ENCODE results near the gene WDR86.

WDR86 gene

DNA sequence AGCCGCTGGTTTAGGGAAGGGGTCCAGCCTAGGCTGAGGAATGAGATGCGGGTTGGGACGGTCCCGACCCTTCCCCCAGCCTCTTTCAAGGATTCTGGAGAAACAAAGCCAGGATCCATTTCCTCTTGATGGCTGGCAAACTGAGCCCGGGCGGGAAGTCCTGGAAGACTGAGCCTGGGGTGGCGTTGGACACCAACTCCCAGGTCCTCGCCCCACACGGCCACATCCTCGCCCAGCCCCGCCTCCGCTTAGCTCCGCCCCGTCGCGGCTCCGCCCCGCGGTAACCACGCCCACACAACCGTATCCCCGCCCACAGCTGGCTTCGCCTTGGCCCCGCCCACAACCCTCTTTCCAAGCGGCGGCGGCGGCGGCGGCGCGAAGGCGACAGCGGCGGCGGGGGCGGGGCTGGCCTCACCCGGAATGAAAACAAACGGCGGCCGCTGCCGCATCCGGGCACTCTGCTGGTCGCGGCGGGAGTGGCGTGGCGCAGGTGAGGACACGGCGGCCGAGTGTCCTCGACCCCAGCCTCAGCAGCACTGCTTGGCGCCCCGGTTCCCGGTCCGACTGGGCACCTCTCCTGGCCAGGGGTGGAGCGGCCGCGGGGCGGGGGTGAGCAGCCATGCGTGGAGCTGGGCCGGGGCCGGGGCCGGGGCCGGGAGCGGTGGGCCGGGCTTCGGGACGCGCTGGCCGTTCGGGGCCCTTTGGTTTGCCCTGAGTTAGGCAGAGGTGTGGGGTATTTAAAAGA, 68.3 kb downstream of the WDR86 start, which contains the start of gene NUB1:
NUB1 (plus strand) TSS at position 456 of the 745 bp plus-strand sequence. CDS start 3,538 bp downstream, outside the sequence.
- peak; percentile 95 for DNase-seq
- Histone ChIP-seq H3K4me3 (ENCODE audit: low read depth, low read length) (peak within 1 kb of the TSS; percentile 74), H3K9me3 (no peaks in the 10 kb centered on the region), H3K4me1 (peaks cover 9% of the 10 kb centered on the region), H3K27me3 (no peaks in the 10 kb centered on the region), H3K36me3 (peaks cover 11% of the 10 kb centered on the region)
- TF ChIP-seq, protein P1, sequence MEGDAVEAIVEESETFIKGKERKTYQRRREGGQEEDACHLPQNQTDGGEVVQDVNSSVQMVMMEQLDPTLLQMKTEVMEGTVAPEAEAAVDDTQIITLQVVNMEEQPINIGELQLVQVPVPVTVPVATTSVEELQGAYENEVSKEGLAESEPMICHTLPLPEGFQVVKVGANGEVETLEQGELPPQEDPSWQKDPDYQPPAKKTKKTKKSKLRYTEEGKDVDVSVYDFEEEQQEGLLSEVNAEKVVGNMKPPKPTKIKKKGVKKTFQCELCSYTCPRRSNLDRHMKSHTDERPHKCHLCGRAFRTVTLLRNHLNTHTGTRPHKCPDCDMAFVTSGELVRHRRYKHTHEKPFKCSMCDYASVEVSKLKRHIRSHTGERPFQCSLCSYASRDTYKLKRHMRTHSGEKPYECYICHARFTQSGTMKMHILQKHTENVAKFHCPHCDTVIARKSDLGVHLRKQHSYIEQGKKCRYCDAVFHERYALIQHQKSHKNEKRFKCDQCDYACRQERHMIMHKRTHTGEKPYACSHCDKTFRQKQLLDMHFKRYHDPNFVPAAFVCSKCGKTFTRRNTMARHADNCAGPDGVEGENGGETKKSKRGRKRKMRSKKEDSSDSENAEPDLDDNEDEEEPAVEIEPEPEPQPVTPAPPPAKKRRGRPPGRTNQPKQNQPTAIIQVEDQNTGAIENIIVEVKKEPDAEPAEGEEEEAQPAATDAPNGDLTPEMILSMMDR (IDR thresholded peaks at IDR 0.05; ENCODE audit: low read depth, low read length) = no peak

GRCh38 chr7:151340794-151341356, 69.0 kb downstream of the WDR86 start:
- peak overlapping the region; percentile 53 for H3K4me3 ChIP-seq (ENCODE audit: low read depth, low read length)
- TF ChIP-seq, protein P1 (IDR thresholded peaks at IDR 0.05; ENCODE audit: low read depth, low read length) = no peak
- H3K4me1 ChIP-seq = peaks cover 2% of the 10 kb centered on the region
- no peak for DNase-seq
- peaks cover 6% of the 10 kb centered on the region for H3K36me3 ChIP-seq
- no peaks in the 10 kb centered on the region for H3K27me3 ChIP-seq
- no peaks in the 10 kb centered on the region for H3K9me3 ChIP-seq

DNA sequence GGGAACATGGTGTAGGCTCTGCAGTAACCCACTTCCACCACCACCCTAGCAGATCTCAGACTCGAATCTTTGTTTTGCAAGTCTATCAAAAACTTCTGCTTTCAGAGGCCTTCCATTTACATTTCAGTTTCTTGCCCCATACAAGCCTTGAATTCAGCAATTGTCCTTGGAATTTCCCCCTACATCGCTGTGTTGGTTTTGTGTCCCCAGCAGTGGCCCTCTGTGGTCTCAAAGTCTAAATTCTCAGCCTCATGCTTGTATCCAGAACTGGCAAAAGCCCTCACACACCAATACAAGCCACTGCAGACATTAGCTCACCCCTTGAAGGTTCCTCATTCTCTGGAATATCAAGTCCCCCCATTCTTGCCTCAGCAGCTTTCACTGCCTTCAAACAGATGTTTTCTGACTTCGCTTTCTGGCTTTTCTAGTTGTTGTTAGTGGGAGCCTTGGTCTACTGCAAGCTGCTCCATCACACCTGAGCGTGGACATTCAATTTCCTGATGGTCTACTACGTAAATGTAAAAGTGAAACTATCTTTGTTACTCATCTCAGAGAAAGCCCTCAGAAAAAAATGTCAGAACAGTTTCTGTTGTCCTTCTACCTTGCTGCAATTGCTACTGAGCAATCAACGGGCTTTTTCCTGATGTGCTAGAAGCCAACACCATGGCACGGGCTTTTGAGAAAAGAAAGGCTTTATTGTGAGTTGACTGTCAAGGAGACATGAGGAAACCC, 70.0 kb downstream of the WDR86 start:
- Histone ChIP-seq H3K4me3 (ENCODE audit: low read depth, low read length) (no peak overlapping the region), H3K27me3 (no peaks in the 10 kb centered on the region), H3K9me3 (no peaks in the 10 kb centered on the region), H3K4me1 (no peaks in the 10 kb centered on the region), H3K36me3 (no peaks in the 10 kb centered on the region; the same call in 1 of the 2 replicates)
- TF ChIP-seq, protein P1 (IDR thresholded peaks at IDR 0.05; ENCODE audit: low read depth, low read length) = no peak
- DNase-seq = no peak

- no peaks in the 10 kb centered on the region; the same call in 1 of the 2 replicates for H3K36me3 ChIP-seq
- H3K27me3 ChIP-seq = no peaks in the 10 kb centered on the region
- TF ChIP-seq, protein P1 (IDR thresholded peaks at IDR 0.05; ENCODE audit: low read depth, low read length) = no peak
- H3K9me3 ChIP-seq = no peaks in the 10 kb centered on the region
- H3K4me3 ChIP-seq (ENCODE audit: low read depth, low read length) = no peak overlapping the region
- DNase-seq = no peak
- no peaks in the 10 kb centered on the region for H3K4me1 ChIP-seq
Measured at GRCh38 chr7:151338809-151339208, 71.0 kb downstream of the WDR86 start.

DNA sequence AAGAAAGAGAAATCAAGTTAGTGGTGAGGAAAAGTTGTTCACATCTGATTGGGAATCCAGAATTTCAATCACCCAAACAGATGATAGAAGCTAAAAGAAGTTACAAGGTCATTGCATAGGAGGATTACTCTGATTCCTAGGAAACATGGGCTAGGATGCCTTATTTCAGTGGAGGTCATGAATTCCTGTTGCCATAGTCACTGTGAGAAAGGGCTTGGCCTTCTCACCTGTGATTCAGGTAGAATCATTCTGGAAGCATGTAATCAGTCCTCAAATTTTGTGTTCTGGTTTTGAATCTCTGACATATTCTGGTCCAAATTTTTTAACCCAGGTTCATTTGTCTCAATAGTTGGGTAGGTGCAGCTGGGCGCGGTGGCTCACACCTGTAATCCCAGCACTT, 72.5 kb downstream of the WDR86 start:
- no peak overlapping the region for H3K4me3 ChIP-seq (ENCODE audit: low read depth, low read length)
- no peaks in the 10 kb centered on the region for H3K36me3 ChIP-seq
- H3K9me3 ChIP-seq = no peaks in the 10 kb centered on the region
- H3K4me1 ChIP-seq = no peaks in the 10 kb centered on the region
- no peaks in the 10 kb centered on the region for H3K27me3 ChIP-seq
- TF ChIP-seq, protein P1 (IDR thresholded peaks at IDR 0.05; ENCODE audit: low read depth, low read length) = no peak
- no peak for DNase-seq

All from BE2C (cell line).